ENCODE measurements around the gene PEX1.
"Not testable (repeated sequence)": the region's sequence is repeated elsewhere in the genome, so short reads cannot be mapped to it uniquely, and the experiment has no call there.

PEX1 gene

DNA sequence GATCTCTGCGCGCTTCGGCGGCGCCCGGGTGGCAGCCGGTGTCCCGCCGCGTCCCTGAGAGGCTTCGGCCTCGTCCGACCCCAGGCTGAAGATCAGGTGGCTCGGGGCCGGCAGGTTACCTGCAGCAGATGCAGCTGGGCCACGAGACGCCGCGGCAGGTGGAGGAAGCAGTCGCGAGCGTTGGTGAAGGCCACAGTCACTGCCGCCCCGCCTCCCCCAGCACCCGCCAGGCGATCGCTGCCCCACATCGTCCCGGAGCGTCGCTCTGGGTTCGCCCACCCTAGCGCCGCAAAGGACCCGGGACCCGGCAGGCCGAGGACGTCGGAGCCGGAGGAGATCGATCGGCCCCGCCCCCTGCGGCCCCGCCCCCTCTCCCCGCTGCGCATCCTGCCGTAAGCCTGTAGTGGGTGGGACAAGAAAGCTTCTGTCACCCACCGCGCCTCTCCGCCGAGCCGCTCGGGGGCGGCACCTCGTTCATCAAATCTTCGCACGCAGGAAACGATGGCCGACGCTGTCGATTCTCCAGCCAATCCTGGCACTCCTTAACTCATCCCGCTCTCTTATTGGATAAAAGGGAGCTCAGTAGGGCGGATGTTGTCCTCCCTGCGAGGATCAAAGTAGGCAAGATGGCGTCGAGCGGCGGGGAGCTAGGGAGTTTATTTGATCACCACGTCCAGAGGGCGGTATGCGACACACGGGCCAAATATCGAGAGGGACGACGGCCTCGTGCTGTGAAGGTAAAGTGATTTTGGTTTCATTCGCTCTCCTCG is at the start of gene PEX1, which contains the start of gene RBM48:
Gene PEX1 (minus strand): TSS at position 333 of the 770 bp plus-strand sequence. CDS start 85 bp downstream, at position 248.
Gene RBM48 (plus strand): TSS at position 608 of the 770 bp plus-strand sequence. CDS start 19 bp downstream, at position 627.
- TF ChIP-seq JUND (IDR thresholded peaks at IDR 0.05; ENCODE audit: low read depth) = no peak
- DNase-seq (ENCODE audit: low read depth in 1 of 2, low spot score in 1 of 2) = peak; percentile 92 to 98
- in situ Hi-C loops (cut with HindIII; ENCODE audit: low pct_unique_long_range_greater_than_20kb, low sequenced_read_pairs) = no loop called here

DNA sequence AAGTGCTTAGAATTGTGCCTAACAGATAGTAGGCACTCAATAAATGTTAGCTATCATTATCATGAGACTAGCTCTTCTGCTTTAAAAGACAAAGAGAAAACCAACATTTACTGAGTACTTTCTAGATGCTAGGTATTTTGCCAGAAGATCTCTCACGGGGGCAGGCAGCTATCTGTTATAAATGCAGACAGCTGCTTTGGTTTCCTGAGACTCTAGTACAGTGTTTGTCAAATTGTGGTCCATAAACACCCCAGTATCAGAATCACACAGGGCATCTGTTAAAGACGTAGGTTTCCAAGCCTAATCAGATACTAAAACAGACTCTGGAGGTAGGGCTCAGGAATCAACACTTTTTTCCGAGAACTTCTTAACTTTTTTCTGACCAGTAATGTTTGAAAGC is 48.0 kb upstream of the PEX1 start:
- in situ Hi-C loops (cut with HindIII; ENCODE audit: low pct_unique_long_range_greater_than_20kb, low sequenced_read_pairs) = no loop called here
- DNase-seq (ENCODE audit: low read depth in 1 of 2, low spot score in 1 of 2) = no peak
- TF ChIP-seq JUND (IDR thresholded peaks at IDR 0.05; ENCODE audit: low read depth) = no peak

DNA sequence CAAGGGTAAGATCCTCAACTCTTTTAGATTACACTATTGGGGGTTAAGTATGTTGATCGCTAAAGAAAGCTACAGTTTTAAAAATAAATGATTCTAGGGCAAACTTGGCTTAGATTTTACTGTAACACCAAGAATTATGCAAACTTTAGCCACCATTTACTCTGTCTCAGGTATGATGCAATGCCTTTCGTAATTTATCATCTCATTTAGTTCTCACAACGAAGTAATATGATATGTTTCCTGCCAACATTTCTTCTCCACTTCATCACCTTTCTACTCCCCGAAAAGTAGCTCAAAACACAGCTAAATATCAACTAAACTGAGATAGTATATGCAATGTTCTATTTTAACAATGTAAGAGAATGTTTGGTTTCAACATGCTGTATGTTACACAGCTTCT is 40.8 kb upstream of the PEX1 start:
- DNase-seq (ENCODE audit: low read depth in 1 of 2, low spot score in 1 of 2) = no peak
- no peak for TF ChIP-seq JUND (IDR thresholded peaks at IDR 0.05; ENCODE audit: low read depth)
- in situ Hi-C loops (cut with HindIII; ENCODE audit: low pct_unique_long_range_greater_than_20kb, low sequenced_read_pairs) = no loop called here

DNA sequence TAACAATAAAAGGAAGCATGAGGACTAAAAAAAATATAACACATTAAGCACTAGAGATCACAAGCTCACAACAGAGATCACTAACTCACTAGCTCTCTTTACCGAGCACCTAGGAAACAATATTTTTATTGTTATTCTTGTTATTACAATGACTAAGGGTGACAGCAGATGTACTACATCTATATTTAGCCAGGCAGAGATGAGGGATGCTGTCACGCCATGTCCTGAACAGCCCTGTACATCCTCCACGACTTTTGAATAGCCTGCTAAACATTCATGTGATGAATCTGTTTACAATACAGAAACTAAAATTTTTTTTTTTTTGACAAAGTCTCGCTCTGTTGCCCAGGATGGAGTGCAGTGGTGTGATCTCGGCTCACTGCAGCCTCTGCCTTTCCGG is 39.1 kb upstream of the PEX1 start:
- no peak for DNase-seq (ENCODE audit: low read depth in 1 of 2, low spot score in 1 of 2)
- no peak for TF ChIP-seq JUND (IDR thresholded peaks at IDR 0.05; ENCODE audit: low read depth)
- in situ Hi-C loops (cut with HindIII; ENCODE audit: low pct_unique_long_range_greater_than_20kb, low sequenced_read_pairs) = no loop called here

DNA sequence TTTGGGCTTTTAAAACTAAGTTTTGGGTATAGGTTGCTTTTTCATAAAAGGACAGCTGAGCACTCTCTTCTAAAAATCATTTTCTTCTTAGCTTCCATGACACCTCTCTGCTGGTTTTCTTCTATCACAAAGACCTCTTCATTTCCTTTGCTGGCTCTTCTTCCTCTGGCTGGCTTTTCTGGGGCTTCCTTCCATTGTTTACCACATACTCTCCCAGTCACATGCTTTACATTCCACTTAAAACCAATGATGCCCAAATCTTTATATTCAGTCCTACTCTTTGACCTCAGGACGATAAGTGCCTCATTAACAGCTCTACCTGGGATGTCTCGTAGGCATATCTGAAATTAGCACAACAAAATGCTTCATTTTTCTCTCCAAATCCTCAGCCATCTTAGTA is 35.0 kb upstream of the PEX1 start:
- DNase-seq (ENCODE audit: low read depth in 1 of 2, low spot score in 1 of 2) = no peak
- in situ Hi-C loops (cut with HindIII; ENCODE audit: low pct_unique_long_range_greater_than_20kb, low sequenced_read_pairs) = no loop called here
- TF ChIP-seq JUND (IDR thresholded peaks at IDR 0.05; ENCODE audit: low read depth) = no peak

DNA sequence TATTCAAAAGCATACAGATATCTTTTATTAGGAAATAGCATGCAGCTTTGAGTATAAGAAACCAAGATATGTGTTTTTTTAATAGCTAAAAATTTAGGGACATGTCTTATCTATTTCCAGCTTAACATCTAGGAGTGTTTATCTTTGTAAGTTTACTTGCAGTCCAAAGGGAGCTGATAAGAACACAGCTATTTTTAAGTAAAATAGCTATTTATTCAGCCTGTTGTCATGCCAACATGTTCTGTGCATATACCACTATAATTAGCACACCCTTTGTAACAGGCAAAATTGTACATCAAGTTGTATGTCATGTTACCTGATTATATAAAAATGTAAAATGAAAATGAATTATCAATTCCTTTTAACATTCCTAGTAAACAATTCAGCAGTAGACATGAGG is 32.3 kb upstream of the PEX1 start:
- DNase-seq (ENCODE audit: low read depth in 1 of 2, low spot score in 1 of 2) = no peak
- in situ Hi-C loops (cut with HindIII; ENCODE audit: low pct_unique_long_range_greater_than_20kb, low sequenced_read_pairs) = no loop called here
- no peak for TF ChIP-seq JUND (IDR thresholded peaks at IDR 0.05; ENCODE audit: low read depth)

DNA sequence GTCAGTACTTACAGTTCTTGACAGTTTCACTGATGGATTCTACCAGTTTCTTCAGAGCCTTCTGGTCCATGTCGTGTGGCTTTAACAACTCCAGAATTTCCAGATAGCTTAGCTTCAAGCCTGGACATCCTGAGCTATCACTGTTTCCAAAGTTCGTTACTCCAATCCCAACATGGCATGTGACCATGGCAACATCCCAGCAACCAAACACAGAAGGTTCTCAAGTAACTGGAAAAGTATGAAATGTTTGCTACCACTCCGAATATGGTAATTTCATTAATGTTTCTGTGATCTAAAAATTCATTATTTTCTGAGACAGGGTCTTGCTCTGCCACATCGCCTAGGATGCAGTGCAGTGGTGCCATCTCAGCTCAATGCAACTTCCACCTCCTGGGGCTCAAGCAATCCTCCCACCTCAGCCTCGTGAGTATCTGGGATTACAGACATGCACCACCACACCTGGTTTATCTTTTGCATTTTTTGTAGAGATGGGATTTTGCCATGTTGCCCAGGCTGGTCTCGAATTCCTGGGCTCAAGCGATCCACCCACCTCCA is 29.6 kb upstream of the PEX1 start:
- no peak for TF ChIP-seq JUND (IDR thresholded peaks at IDR 0.05; ENCODE audit: low read depth)
- in situ Hi-C loops (cut with HindIII; ENCODE audit: low pct_unique_long_range_greater_than_20kb, low sequenced_read_pairs) = no loop called here
- DNase-seq (ENCODE audit: low read depth in 1 of 2, low spot score in 1 of 2) = no peak

DNA sequence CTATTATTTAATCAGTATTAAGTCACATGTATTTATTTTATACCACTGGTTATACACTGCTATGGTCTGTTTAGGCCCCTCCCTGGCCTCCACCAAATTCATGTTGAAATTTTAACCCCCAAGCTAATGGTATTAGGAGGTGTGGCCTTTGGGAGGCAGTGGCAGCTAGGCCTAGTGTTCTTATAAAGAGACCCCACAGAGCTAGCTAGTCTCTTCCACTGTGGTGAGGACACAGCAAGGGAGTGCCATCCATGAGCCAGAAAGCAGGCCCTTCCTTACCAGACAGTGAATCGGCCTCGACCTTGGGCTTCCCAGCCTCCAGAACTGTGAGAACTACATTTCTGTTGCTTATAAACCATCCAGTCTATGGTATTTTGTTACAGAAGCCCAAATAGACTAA is 28.9 kb upstream of the PEX1 start:
- no peak for TF ChIP-seq JUND (IDR thresholded peaks at IDR 0.05; ENCODE audit: low read depth)
- in situ Hi-C loops (cut with HindIII; ENCODE audit: low pct_unique_long_range_greater_than_20kb, low sequenced_read_pairs) = no loop called here
- no peak for DNase-seq (ENCODE audit: low read depth in 1 of 2, low spot score in 1 of 2)

DNA sequence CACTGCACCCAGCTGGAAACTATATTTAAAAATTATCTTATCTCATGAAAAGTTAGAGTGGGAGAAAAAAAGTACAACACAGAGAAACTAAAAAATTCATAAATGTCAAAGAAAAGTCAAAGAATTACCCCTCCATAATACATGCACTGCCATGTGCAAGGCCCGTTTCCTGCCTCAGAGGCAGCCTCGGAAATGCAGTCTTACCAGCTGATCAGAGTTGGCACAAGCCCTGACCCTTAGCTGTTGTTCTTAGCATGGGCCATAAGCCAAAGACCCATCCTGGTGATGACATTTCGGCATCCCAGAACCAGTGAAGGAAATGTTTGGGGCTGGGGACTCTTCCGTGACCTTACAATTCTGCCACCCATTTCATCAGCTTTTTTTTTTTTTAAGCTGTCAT is 21.9 kb upstream of the PEX1 start:
- no peak for TF ChIP-seq JUND (IDR thresholded peaks at IDR 0.05; ENCODE audit: low read depth)
- no peak for DNase-seq (ENCODE audit: low read depth in 1 of 2, low spot score in 1 of 2)
- in situ Hi-C loops (cut with HindIII; ENCODE audit: low pct_unique_long_range_greater_than_20kb, low sequenced_read_pairs) = no loop called here

DNA sequence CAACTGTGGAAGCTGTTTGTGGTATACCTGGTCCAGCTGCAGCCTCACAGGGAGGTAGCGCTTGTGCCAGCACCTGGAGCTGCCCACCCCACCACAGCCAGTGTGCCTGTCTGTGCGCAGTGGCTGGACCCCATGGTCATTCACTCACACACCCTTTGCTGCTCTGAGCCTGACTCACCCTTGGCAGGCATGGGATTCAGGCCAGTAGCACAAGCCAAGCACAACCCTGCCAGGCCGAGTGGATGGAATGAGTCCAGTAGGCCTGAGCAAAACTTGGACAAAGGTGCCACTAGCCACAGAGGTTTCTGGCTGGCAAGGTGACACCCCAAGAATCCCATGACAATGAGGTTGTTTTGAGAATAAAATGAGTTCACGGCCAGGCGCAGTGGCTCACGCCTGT is 19.3 kb upstream of the PEX1 start:
- TF ChIP-seq JUND (IDR thresholded peaks at IDR 0.05; ENCODE audit: low read depth) = no peak
- in situ Hi-C loops (cut with HindIII; ENCODE audit: low pct_unique_long_range_greater_than_20kb, low sequenced_read_pairs) = no loop called here
- no peak for DNase-seq (ENCODE audit: low read depth in 1 of 2, low spot score in 1 of 2)

DNA sequence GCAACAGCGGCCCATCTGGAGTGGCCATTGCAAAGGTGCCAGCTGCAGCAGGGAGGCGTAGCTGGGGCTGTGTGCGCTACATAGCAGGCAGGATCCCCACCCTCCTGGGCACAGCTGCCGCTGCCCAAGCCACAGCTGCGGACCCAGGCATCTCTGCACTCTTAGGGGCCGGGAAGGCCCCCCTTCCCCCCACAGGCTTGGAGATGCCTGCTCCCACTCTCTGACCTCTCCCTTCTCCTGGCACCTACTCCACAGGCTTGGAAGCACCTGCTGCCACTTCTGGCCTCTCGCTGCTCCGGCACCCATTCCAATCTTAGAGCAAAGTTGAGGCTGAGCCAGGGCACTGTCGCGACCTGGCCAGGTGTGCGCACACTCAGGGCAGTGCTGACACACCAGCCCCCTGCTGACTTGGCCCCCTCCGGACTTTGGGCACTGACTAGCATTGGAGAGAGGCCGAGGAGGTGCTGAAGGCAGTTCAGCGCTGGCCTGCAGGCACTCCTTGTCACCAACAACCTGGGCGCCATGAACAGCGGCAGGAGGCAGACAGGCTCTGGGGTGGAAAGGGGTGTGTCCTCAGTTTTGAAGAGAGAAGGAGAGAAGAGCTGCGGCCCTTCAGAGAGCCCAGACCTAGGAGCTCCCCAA is 18.7 kb upstream of the PEX1 start:
- DNase-seq (ENCODE audit: low read depth in 1 of 2, low spot score in 1 of 2) = no peak
- TF ChIP-seq JUND (IDR thresholded peaks at IDR 0.05; ENCODE audit: low read depth) = no peak
- in situ Hi-C loops (cut with HindIII; ENCODE audit: low pct_unique_long_range_greater_than_20kb, low sequenced_read_pairs) = no loop called here

DNA sequence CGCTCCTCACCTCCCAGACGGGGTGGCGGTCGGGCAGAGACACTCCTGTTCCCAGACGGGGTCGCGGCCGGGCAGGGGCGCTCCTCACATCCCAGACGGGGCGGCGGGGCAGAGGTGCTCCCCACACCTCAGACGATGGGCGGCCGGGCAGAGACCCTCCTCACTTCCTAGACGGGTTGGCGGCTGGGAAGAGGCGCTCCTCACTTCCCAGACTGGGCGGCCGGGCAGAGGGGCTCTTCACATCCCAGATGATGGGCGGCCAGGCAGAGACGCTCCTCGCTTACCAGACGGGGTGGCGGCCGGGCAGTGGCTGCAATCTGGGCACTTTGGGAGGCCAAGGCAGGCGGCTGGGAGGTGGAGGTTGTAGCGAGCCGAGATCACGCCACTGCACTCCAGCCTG is 16.8 kb upstream of the PEX1 start:
- DNase-seq (ENCODE audit: low read depth in 1 of 2, low spot score in 1 of 2); in situ Hi-C loops (cut with HindIII; ENCODE audit: low pct_unique_long_range_greater_than_20kb, low sequenced_read_pairs): not testable (repeated sequence)

DNA sequence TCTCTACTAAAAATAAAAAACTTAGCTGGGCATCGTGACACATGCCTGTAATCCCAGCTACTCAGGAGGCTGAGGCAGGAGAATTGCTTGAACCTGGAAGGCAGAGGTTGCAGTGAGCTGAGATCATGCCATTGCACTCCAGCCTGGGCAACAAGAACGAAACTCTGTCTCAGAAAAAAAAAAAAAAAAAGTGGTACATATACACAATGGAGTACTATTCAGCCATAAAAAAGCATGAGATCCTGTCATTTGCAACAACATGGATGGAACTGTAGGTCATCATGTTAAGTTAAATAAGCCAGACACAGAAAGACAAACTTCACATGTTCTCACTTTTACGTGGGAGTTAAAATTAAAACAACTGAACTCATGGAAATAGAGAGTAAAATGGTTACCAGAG is 15.2 kb upstream of the PEX1 start:
- in situ Hi-C loops (cut with HindIII; ENCODE audit: low pct_unique_long_range_greater_than_20kb, low sequenced_read_pairs); DNase-seq (ENCODE audit: low read depth in 1 of 2, low spot score in 1 of 2): not testable (repeated sequence)

Measured in T47D (cell line).